Karpas-422 (cell line): Measurements from ENCODE around the gene ROR2. TPM values are rescaled to one million over a fixed set of nuclear protein-coding genes. Genes with fewer than 3 reads are reported as not detected.

Source experiments
- DNase-seq: peaks from one replicate; pipeline ENCODE4 v3.0.0-alpha.2; 2015
- H2AFZ ChIP-seq: fragments of 200-600 bp; sonication (generic); 2 replicates; pipeline ENCODE4 v1.6.1; 2014; ENCODE audit warnings: antibody characterized with exemption, low read length, mixed read lengths
- H3K27ac ChIP-seq: fragments of 200-600 bp; sonication (generic); 2 replicates; pipeline ENCODE4 v1.5.1; 2014; ENCODE audit warnings: mild to moderate bottlenecking, low read length, moderate library complexity
- H3K27me3 ChIP-seq: fragments of 200-600 bp; sonication (generic); 2 replicates; pipeline ENCODE4 v1.6.1; 2014; ENCODE audit warnings: low read length, mixed read lengths
- H3K36me3 ChIP-seq: fragments of 200-600 bp; sonication (generic); 2 replicates; pipeline ENCODE4 v1.6.1; 2014; ENCODE audit warnings: low read length, mixed read lengths; ENCODE audit not compliant: insufficient read depth
- H3K4me1 ChIP-seq: fragments of 200-600 bp; sonication (generic); 2 replicates; pipeline ENCODE4 v1.6.1; 2014; ENCODE audit warnings: mild to moderate bottlenecking, low read length, mixed read lengths
- H3K4me2 ChIP-seq: fragments of 200-600 bp; sonication (generic); 2 replicates; pipeline ENCODE4 v1.6.1; 2014; ENCODE audit warnings: low read length, low read depth, mild to moderate bottlenecking; ENCODE audit not compliant: poor library complexity, severe bottlenecking
- H3K4me3 ChIP-seq: fragments of 200-600 bp; sonication (generic); 2 replicates; pipeline ENCODE4 v1.5.1; 2014; ENCODE audit warnings: mild to moderate bottlenecking, antibody characterized with exemption, low read length, mixed read lengths
- H3K79me2 ChIP-seq: fragments of 200-600 bp; sonication (generic); 2 replicates; pipeline ENCODE4 v1.6.1; 2014; ENCODE audit warnings: mild to moderate bottlenecking, low read length, mixed read lengths
- H3K9ac ChIP-seq: fragments of 200-600 bp; sonication (generic); 2 replicates; pipeline ENCODE4 v1.6.0; 2014; ENCODE audit warnings: low read length
- H3K9me2 ChIP-seq: fragments of 200-600 bp; sonication (generic), shearing (Covaris generic); replicated peaks from 2 replicates; pipeline ENCODE4 v1.6.0; 2014; ENCODE audit warnings: mild to moderate bottlenecking, low read length, moderate library complexity; ENCODE audit not compliant: insufficient read depth
- H3K9me3 ChIP-seq: fragments of 300-700, 200-600 bp; sonication (generic); 2 replicates; pipeline ENCODE4 v1.6.1; 2014; ENCODE audit warnings: low read length, mixed read lengths
- H4K20me1 ChIP-seq: fragments of 200-600 bp; sonication (generic); 2 replicates; pipeline ENCODE4 v1.6.1; 2014; ENCODE audit warnings: mild to moderate bottlenecking, antibody characterized with exemption, low read length, low read depth; ENCODE audit not compliant: insufficient read depth
- total RNA-seq: library from RNA; depleted of rRNA; stranded (reverse); fragments of >200 nt; shearing (Covaris generic); gene quantifications from 2 replicates; pipeline ENCODE4 v1.2.3, GENCODE V29; 2014; ENCODE audit warnings: low replicate concordance

The ROR2 gene
- total RNA-seq, 1 experiment from 2014 or later = not detected

- no peaks in the 10 kb centered on the region for H3K4me1 ChIP-seq
- H3K9me2 ChIP-seq = no peaks in the 10 kb centered on the region
- no peak overlapping the region for H3K4me3 ChIP-seq
- H3K4me2 ChIP-seq = no peak overlapping the region
- H3K9me3 ChIP-seq = no peaks in the 10 kb centered on the region
- H4K20me1 ChIP-seq = no peaks in the 10 kb centered on the region
- H2AFZ ChIP-seq = no peak overlapping the region
- H3K36me3 ChIP-seq = no peaks in the 10 kb centered on the region
- no peak for DNase-seq
- H3K27me3 ChIP-seq = no peaks in the 10 kb centered on the region
- H3K79me2 ChIP-seq = no peaks in the 10 kb centered on the region
- no peak overlapping the region for H3K27ac ChIP-seq
- H3K9ac ChIP-seq = no peak overlapping the region
Measured at GRCh38 chr9:91730806-91731205, 219.2 kb downstream of the ROR2 start.

GRCh38 chr9:91729558-91729842, 220.5 kb downstream of the ROR2 start:
- Histone ChIP-seq H3K4me2 (no peak overlapping the region), H3K9me2 (no peaks in the 10 kb centered on the region), H3K27me3 (no peaks in the 10 kb centered on the region), H2AFZ (no peak overlapping the region), H4K20me1 (no peaks in the 10 kb centered on the region), H3K4me3 (no peak overlapping the region), H3K27ac (no peak overlapping the region), H3K79me2 (no peaks in the 10 kb centered on the region), H3K9me3 (no peaks in the 10 kb centered on the region), H3K36me3 (no peaks in the 10 kb centered on the region), H3K4me1 (no peaks in the 10 kb centered on the region), H3K9ac (no peak overlapping the region)
- no peak for DNase-seq

- Histone ChIP-seq H3K27me3 (no peaks in the 10 kb centered on the region), H3K9ac (no peak overlapping the region), H3K4me2 (no peak overlapping the region), H3K36me3 (no peaks in the 10 kb centered on the region), H3K4me3 (no peak overlapping the region), H2AFZ (no peak overlapping the region), H3K9me2 (no peaks in the 10 kb centered on the region), H3K79me2 (no peaks in the 10 kb centered on the region), H4K20me1 (no peaks in the 10 kb centered on the region), H3K4me1 (no peaks in the 10 kb centered on the region), H3K9me3 (no peaks in the 10 kb centered on the region), H3K27ac (no peak overlapping the region)
- no peak for DNase-seq
Measured at GRCh38 chr9:91727972-91728371, 222.1 kb downstream of the ROR2 start.

- H3K27ac ChIP-seq = no peak overlapping the region
- no peak overlapping the region for H3K4me2 ChIP-seq
- no peak overlapping the region for H3K4me3 ChIP-seq
- no peaks in the 10 kb centered on the region for H3K27me3 ChIP-seq
- DNase-seq = peak; percentile 80
- no peaks in the 10 kb centered on the region for H3K9me2 ChIP-seq
- H3K9ac ChIP-seq = no peak overlapping the region
- no peaks in the 10 kb centered on the region for H4K20me1 ChIP-seq
- no peaks in the 10 kb centered on the region for H3K36me3 ChIP-seq
- H3K9me3 ChIP-seq = no peaks in the 10 kb centered on the region
- H3K79me2 ChIP-seq = no peaks in the 10 kb centered on the region
- H2AFZ ChIP-seq = no peak overlapping the region
- no peaks in the 10 kb centered on the region for H3K4me1 ChIP-seq
Measured at GRCh38 chr9:91727316-91727861, 222.6 kb downstream of the ROR2 start.

- Histone ChIP-seq H2AFZ (no peak overlapping the region), H3K4me3 (no peak overlapping the region), H3K9ac (no peak overlapping the region), H3K27ac (no peak overlapping the region), H3K27me3 (no peaks in the 10 kb centered on the region), H3K79me2 (no peaks in the 10 kb centered on the region), H3K9me2 (no peaks in the 10 kb centered on the region), H4K20me1 (no peaks in the 10 kb centered on the region), H3K4me1 (no peaks in the 10 kb centered on the region), H3K36me3 (no peaks in the 10 kb centered on the region), H3K9me3 (no peaks in the 10 kb centered on the region), H3K4me2 (no peak overlapping the region)
- no peak for DNase-seq
Measured at GRCh38 chr9:91726406-91727100, 223.5 kb downstream of the ROR2 start.

- Histone ChIP-seq H3K9me3 (no peaks in the 10 kb centered on the region), H3K79me2 (no peaks in the 10 kb centered on the region), H3K36me3 (no peaks in the 10 kb centered on the region), H3K9me2 (no peaks in the 10 kb centered on the region), H3K27ac (no peak overlapping the region), H3K4me1 (peaks cover 8% of the 10 kb centered on the region), H2AFZ (no peak overlapping the region), H3K27me3 (no peaks in the 10 kb centered on the region), H3K4me2 (no peak overlapping the region), H3K9ac (no peak overlapping the region), H3K4me3 (no peak overlapping the region), H4K20me1 (no peaks in the 10 kb centered on the region)
- no peak for DNase-seq
Measured at GRCh38 chr9:91725651-91726050, 224.4 kb downstream of the ROR2 start.

GRCh38 chr9:91724609-91725505, 225.2 kb downstream of the ROR2 start:
- H3K4me3 ChIP-seq = no peak overlapping the region
- H3K36me3 ChIP-seq = no peaks in the 10 kb centered on the region
- no peak overlapping the region for H3K9ac ChIP-seq
- no peaks in the 10 kb centered on the region for H3K79me2 ChIP-seq
- H3K4me1 ChIP-seq = peaks cover 13% of the 10 kb centered on the region
- no peak overlapping the region for H2AFZ ChIP-seq
- no peak overlapping the region for H3K4me2 ChIP-seq
- H3K27me3 ChIP-seq = no peaks in the 10 kb centered on the region
- DNase-seq = no peak
- no peaks in the 10 kb centered on the region for H3K9me3 ChIP-seq
- no peaks in the 10 kb centered on the region for H4K20me1 ChIP-seq
- H3K27ac ChIP-seq = no peak overlapping the region
- H3K9me2 ChIP-seq = no peaks in the 10 kb centered on the region

GRCh38 chr9:91724068-91724440, 226.0 kb downstream of the ROR2 start:
- no peaks in the 10 kb centered on the region for H3K9me2 ChIP-seq
- no peaks in the 10 kb centered on the region for H4K20me1 ChIP-seq
- no peak overlapping the region for H2AFZ ChIP-seq
- no peak for DNase-seq
- no peak overlapping the region for H3K9ac ChIP-seq
- H3K27me3 ChIP-seq = no peaks in the 10 kb centered on the region
- H3K79me2 ChIP-seq = no peaks in the 10 kb centered on the region
- no peaks in the 10 kb centered on the region for H3K9me3 ChIP-seq
- no peak overlapping the region for H3K4me2 ChIP-seq
- H3K4me1 ChIP-seq = peaks cover 13% of the 10 kb centered on the region
- H3K4me3 ChIP-seq = no peak overlapping the region
- no peaks in the 10 kb centered on the region for H3K36me3 ChIP-seq
- no peak overlapping the region for H3K27ac ChIP-seq
